NCI-H2171 (cell line): ENCODE data around the gene RYR2.
"Not testable (repeated sequence)": the region's sequence is repeated elsewhere in the genome, so short reads cannot be mapped to it uniquely, and the experiment has no call there.

Experiments
- DNase-seq: peaks from one replicate; lab custom pipeline; 2025; lab: John Stamatoyannopoulos, UW

Gene RYR2

DNA sequence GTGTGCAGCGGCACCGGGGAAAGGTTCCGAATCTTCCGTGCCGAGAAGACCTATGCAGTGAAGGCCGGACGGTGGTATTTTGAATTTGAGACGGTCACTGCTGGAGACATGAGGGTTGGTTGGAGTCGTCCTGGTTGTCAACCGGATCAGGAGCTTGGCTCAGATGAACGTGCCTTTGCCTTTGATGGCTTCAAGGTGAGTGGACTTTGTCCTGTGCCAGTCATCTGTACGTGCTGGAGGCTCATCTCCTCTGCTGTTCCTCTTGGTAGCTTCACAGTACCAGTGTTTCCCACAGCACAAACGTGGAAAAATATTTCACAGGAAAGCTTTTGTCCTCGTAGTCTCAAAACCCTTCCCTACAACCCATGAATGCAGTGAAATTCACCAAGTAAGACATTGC lies 524.6 kb downstream of the RYR2 start:
- DNase-seq = no peak

DNA sequence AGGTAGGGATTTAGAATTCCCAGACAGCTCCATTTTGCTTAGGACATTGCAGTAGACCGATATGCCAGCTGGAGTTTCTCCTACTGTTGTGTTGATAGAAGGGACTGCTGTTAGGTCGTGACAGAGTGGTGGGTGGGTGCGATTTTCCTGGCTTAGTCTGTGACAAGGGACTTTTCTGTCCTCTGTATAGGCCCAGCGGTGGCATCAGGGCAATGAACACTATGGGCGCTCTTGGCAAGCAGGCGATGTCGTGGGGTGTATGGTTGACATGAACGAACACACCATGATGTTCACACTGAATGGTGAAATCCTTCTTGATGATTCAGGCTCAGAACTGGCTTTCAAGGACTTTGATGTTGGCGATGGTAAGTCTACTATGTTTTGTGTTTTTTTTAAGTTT lies 527.0 kb downstream of the RYR2 start:
- DNase-seq = no peak

DNA sequence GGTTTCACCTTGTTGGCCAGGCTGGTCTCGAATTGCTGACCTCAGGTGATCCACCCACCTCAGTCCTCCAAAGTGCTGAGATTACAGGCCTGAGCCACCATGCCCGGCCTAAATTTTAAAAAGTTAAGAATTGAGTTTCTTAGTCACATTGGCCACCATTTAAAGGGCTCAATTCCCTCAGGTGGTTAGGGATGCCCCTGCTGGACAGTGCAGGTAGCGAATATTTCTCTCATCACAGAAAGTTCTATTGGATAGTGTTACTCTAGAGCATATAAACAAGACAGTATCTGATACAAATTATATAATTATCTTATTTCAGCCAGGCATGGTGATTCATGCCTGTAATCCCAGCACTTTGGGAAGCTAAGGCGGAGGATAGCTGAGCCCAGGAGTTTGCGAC lies 528.5 kb downstream of the RYR2 start:
- DNase-seq = no peak

DNA sequence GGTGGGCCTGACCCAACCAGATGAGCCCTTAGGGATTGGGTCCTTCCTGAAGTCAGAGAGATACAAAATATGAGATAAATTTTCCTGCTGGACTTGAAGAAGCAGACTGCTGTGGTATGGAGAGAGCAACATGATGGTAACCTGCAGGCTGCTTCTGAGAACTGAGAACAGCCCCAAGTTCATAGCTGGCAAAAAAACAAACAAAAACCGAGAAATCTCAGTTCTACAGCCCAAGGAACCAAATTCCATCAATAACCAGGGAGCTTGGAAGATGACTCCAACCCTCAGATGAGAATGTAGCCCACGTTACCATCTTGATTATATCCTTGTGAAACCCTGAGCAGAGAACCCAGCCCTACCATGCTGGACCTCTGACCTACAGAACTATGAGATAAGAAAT lies 532.6 kb downstream of the RYR2 start:
- no peak for DNase-seq

DNA sequence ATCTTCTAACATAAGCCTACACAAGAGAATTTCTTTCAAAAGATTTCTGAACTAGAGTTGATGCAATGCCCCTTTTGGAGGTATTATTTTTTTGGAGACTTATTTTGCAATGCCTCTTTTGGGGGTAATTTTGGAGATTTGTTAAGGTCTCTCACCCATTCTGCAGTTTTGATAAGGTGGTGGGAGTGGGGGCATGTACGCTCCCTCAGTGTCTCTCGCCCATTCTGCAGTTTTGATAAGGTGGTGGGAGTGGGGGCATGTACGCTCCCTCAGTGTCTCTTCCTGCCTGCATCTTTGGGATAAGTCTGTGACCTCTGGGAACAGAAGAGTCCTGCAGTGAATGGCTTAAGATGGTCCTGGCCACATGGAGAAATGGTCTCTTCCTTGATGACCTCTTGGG lies 536.6 kb downstream of the RYR2 start:
- no peak for DNase-seq

DNA sequence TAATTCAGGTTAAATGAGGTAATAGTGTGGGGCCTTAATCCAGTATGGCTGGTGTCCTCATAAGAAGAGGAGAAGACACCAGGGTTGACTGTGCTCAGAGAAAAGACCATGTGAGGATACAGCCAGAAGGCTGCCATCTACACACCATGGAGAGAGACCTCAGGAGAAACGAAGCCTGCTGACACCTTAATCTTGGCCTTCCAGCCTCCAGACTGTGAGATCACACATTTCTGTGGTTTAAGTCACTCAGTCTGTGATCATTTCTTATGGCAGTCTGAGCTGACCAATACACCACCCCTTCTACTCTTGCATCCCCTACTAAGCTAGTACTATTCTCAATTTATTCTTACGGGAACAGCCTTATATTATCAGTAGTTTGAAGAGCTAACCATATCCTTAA lies 538.7 kb downstream of the RYR2 start:
- no peak for DNase-seq

DNA sequence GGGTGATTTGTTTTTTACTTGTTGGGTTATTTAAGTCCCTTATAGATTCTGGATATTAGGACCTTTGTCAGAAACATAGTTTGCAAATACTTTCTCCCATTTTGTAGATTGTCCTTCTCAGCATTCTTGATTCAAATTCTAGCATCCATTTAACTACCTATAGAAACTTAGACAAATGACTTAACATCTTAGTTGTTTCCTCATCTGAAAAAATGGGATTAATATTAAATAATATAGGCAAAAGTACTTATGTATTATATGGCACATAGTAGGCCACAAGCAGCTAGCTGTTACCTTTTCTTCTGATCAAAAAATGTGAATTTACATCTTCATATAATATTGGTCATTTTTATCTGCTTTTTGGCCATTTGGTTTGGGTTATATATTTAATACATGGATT lies 541.3 kb downstream of the RYR2 start:
- no peak for DNase-seq

DNA sequence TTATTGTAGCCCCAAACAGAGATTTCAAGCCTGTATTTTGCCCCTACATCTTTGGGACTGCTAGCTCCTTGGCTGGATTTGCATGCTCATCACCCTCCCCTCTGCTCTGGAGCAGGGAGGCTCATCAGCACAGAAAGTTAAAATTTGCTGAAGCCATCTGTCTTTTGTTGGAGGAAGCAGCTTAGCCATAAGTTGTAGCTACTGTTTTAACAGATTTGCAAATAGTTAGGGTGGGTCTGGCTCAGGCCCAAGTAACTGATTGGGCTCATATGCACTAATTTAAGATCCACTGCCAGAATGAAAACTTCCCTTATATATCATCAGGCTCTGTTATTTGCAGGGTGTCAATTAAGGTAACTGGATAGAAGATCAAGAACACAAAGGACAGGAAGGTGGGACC lies 541.8 kb downstream of the RYR2 start:
- DNase-seq = no peak

DNA sequence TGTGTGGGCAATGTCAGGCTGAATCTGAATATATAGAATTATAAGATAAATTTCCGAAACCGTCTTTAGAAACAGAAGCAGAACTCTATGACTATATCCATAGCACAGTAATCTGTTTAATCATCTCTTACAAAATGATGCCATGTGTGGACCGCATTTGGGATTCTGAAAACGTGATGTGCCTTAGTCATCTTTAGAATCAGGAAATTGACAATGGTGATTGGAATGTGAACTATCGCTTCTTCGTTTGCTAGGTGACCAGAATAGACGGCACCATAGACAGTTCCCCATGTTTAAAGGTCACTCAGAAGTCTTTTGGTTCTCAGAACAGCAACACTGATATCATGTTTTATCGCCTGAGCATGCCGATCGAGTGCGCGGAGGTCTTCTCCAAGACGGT lies 548.4 kb downstream of the RYR2 start:
- no peak for DNase-seq

DNA sequence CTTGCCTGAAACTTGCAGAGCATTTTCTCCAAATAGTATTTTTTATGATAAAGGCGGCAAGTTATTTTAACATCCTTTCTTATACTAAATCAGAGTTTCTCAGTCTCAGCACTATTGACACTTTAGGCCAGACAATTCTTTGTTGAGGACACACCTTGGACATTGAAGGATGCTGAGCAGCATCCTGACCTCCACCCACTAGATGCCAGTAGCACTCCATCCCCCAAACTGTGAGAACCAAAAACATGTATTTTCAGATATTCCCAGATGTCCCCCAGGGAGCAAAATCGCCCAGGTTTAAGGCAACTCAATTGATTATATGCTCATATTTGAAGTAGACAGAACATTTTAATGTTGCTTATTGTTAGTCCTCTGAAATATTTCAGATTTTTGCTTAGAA lies 549.4 kb downstream of the RYR2 start:
- DNase-seq = no peak

DNA sequence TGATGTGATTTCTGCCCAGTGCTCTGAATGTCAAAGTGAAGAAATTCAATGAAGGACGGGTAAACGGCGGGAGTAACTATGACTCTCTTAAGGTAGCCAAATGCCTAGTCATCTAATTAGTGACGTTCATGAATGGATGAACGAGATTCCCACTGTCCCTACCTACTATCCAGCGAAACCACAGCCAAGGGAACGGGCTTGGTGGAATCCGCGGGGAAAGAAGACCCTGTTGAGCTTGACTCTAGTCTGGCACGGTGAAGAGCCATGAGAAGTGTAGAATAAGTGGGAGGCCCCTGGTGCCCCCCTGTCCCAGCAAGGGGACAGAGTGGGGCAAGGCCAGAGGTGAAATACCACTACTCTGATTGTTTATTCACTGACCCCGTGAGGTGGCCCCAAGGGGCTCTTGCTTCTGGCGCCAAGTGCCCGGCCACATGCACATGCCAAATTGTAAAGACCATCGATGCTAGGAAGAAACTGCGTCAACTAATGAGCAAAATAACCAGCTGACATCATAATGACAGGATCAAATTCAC lies 561.1 kb downstream of the RYR2 start:
- not testable (repeated sequence) for DNase-seq

DNA sequence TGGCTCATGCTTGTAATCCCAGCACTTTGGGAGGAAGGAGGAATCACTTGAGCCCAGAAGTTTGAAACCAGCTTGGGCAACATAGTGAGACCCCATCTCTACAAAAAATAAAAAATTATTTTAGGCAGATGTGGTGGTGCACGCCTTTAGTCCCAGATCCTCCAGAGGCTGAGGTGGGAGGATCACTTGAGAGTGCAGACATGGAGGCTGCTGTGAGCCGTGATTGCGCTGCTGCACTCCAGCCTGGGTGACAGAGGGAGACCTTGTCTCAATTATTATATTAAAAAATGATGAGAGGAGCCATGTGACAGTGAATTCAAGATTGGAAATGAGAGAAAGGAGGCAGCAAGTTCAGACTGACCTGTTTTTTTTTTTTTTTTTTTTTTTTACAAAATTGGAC lies 566.4 kb downstream of the RYR2 start:
- DNase-seq = no peak

DNA sequence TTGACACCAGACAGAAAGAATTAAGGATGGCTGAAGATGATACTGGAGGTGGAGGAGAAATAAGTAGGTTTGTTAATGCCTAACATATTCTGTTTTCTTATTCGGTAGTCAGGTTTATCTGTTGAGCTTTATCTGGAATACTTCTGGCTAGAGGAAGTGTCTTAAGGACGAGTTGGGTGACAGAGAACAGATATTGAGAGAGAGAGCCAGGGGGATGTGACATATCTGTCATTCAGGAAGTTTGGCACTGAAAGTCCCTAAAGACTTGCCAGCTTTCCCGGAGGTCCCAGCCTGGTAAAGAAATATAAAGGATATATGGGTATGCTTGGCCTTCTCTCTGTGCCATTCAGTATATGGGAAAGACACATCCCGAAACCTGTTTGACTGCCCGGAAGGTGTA lies 568.2 kb downstream of the RYR2 start:
- DNase-seq = no peak

DNA sequence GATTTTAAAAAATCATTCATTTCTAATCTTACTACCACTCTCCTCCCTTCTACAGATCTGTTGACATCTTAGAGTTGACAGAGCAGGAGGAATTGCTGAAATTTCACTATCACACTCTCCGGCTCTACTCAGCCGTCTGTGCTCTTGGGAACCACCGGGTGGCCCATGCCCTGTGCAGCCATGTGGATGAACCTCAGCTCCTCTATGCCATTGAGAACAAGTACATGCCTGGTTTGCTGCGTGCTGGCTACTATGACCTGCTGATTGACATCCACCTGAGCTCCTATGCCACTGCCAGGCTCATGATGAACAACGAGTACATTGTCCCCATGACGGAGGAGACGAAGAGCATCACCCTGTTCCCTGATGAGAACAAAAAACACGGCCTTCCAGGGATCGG lies 572.0 kb downstream of the RYR2 start:
- DNase-seq = no peak

DNA sequence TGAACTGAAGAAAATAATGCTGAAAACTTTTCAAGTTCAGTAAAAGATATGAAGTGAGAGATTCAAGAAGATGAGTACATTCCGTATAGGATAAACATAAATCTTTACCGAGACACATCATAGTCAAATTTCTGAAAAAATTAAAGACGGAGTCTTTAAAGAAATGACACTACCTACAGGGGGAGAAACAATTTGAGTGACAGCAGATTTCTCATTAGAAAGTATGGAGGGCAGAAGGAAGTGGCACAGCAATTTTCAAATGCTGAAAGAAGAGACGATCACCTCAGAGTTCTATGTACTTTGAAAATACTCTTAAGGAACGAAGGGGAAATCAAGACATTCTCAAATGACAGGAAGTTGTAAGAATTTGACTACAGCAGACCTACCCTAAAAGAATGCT lies 577.6 kb downstream of the RYR2 start:
- DNase-seq = no peak

DNA sequence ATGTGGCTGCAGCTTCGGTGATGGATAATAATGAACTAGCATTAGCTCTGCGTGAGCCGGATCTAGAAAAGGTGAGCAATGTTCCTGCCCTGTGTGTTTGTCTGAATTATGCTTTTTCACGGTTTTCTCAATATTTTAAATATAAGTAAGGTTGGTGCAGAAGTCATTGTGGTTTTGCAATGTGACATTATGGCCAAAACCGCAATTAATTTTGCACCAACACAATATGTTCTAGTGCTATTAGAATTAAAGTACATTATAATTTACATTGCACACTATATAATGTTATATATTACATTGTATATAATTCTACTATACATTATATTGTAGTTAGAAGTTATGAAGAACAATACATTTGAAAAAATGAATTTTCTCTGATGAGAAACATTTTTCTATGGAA lies 592.9 kb downstream of the RYR2 start:
- DNase-seq = no peak

DNA sequence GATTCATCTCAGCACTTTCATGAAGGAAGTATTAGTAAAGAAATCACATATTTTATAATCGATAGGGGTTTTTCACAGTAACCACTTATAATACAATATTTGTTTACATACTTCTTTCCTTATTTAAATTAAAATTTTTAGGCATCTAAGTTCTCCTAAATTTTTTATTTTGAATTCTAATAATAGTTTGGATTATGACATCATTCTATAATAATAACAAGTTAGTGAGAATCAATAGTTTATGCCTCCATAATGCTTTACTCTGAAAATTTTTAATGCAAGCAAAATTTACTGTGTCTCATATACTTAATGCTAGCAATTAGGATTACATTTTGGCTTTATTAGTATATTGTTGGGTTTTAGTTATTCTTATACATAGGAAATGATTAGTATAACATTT lies 596.6 kb downstream of the RYR2 start:
- no peak for DNase-seq

DNA sequence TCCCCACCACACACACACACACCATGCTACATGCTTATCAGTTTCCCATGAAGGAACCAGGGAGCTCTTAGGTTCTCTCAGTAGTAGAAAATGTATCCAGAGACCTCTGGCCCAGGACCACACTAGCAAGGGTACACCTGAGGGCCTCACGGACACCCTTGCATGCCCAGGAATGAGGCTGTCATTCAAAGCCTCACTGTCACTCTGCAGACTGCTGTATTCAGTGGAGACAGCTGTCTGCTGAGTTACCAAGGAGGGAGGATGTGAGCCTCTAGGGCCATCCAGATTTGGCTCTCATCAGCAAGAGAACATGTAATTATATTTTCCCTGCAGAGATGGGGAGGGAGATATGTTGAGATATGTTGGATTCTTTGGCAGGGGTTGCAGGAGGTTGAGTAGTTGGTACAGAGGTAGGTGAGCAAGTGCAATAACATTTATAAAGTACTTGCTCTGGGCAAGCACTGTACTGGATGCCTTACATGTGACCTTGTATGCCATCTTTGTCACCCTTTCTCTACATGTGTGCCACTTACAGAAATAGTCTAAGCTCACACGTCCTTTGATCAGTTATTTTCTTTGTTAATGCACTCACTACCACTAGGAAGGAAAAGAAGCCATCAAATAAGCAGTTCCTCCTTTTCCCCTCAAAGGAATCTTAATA lies 598.2 kb downstream of the RYR2 start:
- no peak for DNase-seq

DNA sequence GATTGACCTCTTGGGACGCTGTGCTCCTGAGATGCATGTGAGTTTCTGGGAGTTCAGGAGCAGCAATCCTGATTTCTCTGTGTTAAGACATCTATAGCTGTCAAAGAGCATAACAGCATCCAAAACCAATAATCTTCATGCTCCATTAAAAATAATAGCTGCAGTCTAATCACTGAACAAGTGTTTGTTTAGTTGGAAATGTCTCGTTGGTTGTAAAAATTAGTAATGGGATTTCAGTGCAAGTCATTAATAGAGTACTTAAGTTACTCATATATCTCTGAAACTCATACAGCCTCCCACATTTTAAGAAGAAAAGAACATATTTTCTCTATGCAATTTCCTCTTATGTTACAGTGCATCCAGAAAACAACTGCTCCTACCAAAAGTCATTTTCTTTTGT lies 599.0 kb downstream of the RYR2 start:
- no peak for DNase-seq

DNA sequence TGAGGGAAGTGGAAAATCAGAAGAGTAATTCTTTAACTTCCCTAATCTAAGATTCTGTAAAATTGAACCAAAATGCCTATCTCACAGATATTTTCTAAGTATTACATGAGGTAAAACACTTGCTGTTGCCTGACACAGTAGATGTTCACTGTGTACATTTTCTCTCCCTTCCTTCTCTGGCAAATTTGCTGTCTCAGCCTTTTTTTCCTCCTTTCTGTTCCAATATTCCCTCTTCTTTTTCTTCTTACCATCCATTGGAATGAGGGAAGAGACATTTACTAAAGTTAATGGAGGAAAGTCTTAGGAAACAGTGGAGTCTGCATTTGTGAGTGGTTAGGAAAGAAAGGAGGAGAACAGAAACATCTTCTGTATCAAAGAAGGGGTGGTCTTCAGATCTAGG lies 608.8 kb downstream of the RYR2 start:
- no peak for DNase-seq

DNA sequence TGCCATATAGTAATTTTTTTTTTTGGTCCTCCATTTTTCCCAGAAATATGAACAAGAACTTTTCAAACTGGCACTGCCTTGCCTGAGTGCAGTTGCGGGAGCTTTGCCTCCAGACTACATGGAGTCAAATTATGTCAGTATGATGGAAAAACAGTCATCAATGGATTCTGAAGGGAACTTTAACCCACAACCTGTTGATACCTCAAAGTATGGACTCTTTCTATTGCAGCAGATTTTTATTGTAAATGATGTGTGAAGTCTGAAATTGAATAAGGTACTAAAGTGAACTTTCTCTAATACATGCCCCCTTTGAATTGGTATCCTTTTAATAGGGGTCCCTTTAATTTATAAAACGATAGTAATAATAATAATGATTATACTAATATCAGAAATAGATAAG lies 613.8 kb downstream of the RYR2 start:
- DNase-seq = no peak

DNA sequence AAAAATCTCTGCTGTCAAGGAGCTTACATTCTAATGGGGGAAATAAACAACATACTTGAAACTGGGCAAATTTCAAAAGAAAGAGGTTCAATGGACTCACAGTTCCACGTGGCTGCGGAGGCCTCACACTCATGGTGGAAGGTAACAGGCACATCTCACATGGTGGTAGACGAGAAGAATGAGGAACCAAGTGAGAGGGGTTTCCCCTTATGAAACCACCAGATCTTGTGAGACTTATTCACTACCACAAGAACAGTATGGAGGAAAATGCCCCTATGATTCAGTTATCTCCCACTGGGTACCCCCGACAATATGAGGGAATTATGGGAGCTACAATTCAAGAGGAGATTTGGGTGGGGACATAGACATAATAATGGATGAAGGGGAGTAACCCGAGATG lies 622.4 kb downstream of the RYR2 start:
- DNase-seq = no peak

DNA sequence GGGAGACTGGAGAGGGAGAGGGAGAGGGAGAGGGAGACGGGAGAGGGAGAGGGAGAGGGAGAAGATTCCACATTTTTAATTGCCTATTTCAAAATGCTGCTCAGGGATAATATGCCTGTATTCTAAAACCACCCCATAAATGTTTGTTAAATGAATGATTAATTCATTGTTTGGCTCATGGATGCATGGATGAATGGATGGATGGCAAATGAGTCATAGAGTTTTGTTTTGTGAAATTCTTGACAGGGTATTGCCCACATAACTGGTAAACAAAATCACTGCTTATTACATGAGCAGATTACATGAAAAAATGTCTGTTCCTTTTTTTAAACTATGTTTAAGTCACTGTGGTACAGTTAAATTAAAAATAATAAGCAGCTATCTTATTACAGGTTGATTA lies 628.3 kb downstream of the RYR2 start:
- DNase-seq = no peak

DNA sequence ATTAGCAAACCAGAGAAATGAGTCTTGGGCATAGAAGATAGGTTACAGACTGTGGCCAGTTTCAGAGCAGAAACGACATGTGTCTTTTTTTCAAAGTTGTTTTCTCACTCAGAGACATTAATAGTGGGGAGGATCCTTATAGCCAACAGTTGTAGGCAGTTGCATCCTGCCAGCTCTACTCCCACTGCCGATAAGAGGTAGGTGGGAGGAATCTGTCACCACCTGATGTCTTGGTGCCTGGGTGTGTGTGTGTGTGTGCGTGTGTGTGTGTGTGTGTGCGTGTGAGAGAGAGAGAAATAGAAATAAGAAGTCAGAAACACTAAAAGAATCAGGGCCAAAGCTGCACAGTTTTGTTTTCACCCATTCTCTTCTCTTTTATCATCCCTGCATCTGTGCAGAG lies 629.3 kb downstream of the RYR2 start:
- DNase-seq = no peak

DNA sequence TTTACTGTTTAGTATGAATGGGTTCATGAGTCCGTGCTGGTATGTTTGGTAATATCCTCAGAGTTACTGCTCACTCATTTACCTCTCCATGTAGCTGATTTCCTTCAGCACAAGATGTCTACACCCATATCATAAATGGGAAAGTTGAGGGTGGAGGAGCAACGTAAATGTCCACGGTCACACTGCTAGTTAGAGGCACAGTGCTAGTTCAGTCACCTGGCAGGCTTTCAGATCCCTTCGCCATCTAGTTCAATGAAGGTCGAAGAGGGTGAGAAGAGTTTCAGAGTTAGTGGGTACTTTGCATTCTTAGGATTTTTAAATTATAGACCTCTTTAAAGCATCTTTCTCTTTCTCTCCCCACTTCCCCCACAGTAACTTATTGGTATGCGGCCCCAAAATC lies 630.0 kb downstream of the RYR2 start:
- no peak for DNase-seq
